ENCODE measurements around the gene TRIM71. TPM values are rescaled to one million over a fixed set of nuclear protein-coding genes. Genes with fewer than 3 reads are reported as not detected.
"Not testable (repeated sequence)": the region's sequence is repeated elsewhere in the genome, so short reads cannot be mapped to it uniquely, and the experiment has no call there.

Gene TRIM71
- total RNA-seq, 1 donor from 2014 or later = 0.07 TPM

DNA sequence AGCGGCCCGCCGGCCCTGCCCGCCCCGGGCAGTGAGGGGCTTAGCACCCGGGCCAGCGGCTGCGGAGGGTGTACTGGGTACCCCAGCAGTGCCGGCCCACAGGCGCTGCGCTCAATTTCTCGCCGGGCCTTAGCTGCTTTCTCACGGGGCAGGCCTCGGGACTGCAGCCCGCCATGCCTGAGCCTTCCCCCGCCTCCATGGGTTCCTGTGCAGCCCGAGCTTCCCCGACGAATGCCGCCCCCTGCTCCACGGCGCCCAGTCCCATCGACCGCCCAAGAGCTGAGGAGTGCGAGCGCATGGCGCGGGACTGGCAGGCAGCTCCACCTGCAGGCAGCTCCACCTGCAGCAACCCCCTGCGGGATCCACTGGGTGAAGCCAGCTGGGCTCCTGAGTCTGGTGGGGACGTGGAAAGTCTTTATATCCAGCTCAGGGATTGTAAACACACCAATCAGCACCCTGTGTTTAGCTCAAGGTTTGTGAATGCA is 85.1 kb downstream of the TRIM71 start:
- intact Hi-C loops (cut with micrococcal nuclease) = loop anchor here (10.0 kb wide), 1 partner anchor 168 kb away; no protein-coding TSS in a partner anchor
- not testable (repeated sequence) for H3K4me1 Mint-ChIP-seq

DNA sequence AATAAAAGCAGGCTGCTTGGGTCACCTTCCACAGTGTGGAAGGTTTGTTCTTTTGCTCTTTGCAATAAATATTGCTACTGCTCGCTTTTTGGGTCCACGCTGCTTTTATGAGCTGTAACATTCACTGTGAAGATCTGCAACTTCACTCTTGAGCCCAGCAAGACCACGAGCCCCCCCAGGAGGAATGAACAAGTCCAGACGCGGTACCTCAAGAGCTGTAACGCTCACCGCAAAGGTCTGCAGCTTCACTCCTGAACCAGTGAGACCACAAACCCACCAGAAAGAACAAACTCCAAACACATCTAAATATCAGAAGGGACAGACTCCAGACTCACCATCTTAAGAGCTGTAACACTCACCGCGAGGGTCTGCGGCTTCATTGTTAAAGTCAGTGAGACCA is 86.2 kb downstream of the TRIM71 start:
- Mint-ChIP-seq H3K36me3 (ENCODE audit: low read depth) (no peaks in the 10 kb centered on the region), H3K9me3 (no peaks in the 10 kb centered on the region), H3K27ac (no peak overlapping the region), H3K4me3 (no peak overlapping the region), H3K27me3 (peaks cover 19% of the 10 kb centered on the region), H3K4me1 (peaks cover 2% of the 10 kb centered on the region)
- intact Hi-C loops (cut with micrococcal nuclease) = loop anchor here (10.0 kb wide), 1 partner anchor 169 kb away; no protein-coding TSS in a partner anchor
- no peak for DNase-seq

More for the DNA sequence above, 85.1 kb downstream of the TRIM71 start:
- not testable (repeated sequence) for H3K27ac Mint-ChIP-seq; H3K36me3 Mint-ChIP-seq (ENCODE audit: low read depth); H3K9me3 Mint-ChIP-seq
- peak overlapping the region; percentile 77 for H3K4me3 Mint-ChIP-seq
- peaks cover 22% of the 10 kb centered on the region for H3K27me3 Mint-ChIP-seq
- DNase-seq = peak; percentile 79

DNA sequence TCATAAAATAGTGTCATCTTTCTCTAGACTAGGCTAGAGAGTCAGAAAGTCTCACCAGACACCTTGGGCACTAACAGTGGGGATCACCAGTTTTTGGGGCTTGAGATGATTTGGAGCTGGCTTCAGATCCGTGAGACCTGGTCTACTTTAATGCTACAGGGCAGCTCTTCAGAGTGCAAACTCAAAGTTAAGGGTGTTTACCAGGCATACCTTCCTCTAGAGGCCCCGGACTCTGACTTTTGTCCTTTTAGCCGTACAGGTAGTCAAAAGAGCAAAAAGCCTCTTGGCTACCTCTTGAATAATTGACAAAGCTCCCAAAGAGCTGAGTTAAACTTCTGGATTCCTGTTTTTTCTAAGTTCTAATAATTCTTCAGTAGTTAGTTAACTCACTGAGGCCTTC is 92.2 kb downstream of the TRIM71 start:
- no peak overlapping the region for H3K4me3 Mint-ChIP-seq
- H3K4me1 Mint-ChIP-seq = peaks cover 4% of the 10 kb centered on the region
- H3K27me3 Mint-ChIP-seq = no peaks in the 10 kb centered on the region
- peaks cover 5% of the 10 kb centered on the region for H3K9me3 Mint-ChIP-seq
- no peaks in the 10 kb centered on the region for H3K36me3 Mint-ChIP-seq (ENCODE audit: low read depth)
- no peak overlapping the region for H3K27ac Mint-ChIP-seq
- no peak for DNase-seq
- intact Hi-C loops (cut with micrococcal nuclease) = loop anchor here (10.0 kb wide), 1 partner anchor 175 kb away; no protein-coding TSS in a partner anchor

DNA sequence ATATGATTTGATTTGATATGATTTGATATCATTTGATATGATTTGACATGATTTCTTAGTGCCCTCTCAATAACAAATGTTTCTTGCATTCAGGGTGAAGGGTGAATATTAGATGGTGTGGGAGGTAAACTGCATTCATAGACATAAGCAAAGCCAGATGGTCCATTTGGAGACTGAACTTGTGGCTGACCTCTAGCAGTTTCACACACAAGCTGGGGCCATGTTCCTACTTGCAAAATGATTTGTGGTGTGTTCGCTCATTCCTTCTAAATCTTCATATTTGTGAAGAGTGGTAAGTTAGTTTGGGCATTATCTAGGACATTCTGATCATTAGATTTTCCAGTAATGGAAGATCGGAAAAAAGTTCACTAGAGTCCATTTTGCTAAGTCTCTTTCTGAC is 93.2 kb downstream of the TRIM71 start:
- Mint-ChIP-seq H3K4me1 (peaks cover 4% of the 10 kb centered on the region), H3K4me3 (no peak overlapping the region), H3K27me3 (no peaks in the 10 kb centered on the region), H3K27ac (no peak overlapping the region), H3K36me3 (ENCODE audit: low read depth) (no peaks in the 10 kb centered on the region), H3K9me3 (peaks cover 5% of the 10 kb centered on the region)
- intact Hi-C loops (cut with micrococcal nuclease) = no loop called here
- no peak for DNase-seq

DNA sequence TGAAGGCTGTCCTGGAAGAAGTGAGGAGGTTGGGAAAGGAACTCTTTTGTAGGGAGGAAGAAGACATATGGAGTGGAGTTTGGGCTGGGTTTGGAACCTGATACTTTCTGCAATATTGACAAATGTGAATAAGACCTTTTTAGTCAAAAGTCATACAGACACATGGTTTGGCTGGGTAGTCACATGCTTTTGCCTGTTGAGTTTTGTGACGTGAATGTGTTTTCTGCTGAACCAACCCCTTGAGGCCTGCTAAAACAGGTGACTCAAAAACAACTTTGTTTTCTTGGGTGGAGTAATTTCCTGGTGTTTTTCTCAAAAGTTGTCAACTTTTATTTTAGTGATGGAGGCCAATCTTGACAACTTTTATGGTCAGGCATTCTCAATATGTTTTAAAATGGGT is 94.2 kb downstream of the TRIM71 start:
- H3K36me3 Mint-ChIP-seq (ENCODE audit: low read depth) = peaks cover 2% of the 10 kb centered on the region

DNA sequence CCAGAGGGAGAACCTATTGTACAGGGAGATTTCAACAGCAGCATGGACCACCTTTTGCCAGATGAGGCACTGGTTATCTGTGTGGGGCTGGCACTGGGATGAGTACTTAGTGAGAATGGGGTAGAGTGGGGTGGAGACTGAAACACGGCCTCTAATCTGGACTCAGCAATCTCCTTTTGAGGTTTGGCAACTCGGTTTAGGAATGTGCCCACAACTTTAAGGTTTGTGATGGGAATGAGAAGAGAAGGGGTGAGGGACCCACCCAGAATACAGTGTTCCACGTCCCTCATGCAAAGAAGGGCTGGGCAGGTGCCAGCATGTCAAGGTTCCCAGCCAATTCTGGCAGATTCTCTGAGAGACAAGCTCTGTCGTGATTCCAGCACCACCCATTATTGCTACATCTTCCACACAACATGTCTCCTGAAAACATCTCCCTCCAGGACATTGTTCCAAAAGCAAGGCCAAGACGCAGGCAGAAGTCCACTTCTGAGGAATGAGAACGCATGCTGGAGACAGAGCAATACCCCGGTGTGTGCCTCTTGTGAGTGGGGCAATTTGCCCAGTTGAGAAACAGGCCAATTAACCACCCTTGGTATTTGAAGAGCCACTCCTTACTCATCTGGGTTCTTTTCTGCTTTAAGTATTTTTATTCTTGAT is 96.1 kb downstream of the TRIM71 start:
- intact Hi-C loops (cut with micrococcal nuclease) = no loop called here
- H3K27ac Mint-ChIP-seq = no peak overlapping the region
- peaks cover 4% of the 10 kb centered on the region for H3K36me3 Mint-ChIP-seq (ENCODE audit: low read depth)
- no peak for DNase-seq
- peaks cover 9% of the 10 kb centered on the region for H3K9me3 Mint-ChIP-seq
- H3K4me1 Mint-ChIP-seq = peaks cover 4% of the 10 kb centered on the region
- no peak overlapping the region for H3K4me3 Mint-ChIP-seq
- H3K27me3 Mint-ChIP-seq = no peaks in the 10 kb centered on the region

More for the DNA sequence above, 94.2 kb downstream of the TRIM71 start:
- Mint-ChIP-seq H3K4me1 (peaks cover 4% of the 10 kb centered on the region), H3K27me3 (no peaks in the 10 kb centered on the region), H3K4me3 (no peak overlapping the region), H3K9me3 (peaks cover 9% of the 10 kb centered on the region), H3K27ac (no peak overlapping the region)
- no peak for DNase-seq
- intact Hi-C loops (cut with micrococcal nuclease) = no loop called here

DNA sequence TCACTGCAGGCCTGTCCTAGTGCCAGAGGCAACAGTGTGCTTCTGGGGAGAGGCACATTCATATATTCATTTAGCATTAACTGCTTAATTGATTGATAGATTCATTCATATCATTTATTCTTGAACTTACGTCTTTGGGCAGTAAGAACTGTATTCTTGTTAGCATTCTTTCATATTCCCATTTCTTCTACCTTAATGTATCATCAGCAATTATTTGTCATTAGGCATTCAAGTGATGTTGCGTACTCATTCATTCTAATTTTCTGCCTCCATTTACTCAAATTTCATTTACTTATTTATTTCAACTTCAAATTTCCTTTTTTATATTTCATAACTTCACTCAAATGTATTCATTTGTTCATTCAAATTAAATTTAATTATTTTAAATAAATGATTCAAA is 102.1 kb downstream of the TRIM71 start:
- intact Hi-C loops (cut with micrococcal nuclease) = no loop called here
- H3K4me3 Mint-ChIP-seq = no peak overlapping the region
- peaks cover 4% of the 10 kb centered on the region for H3K36me3 Mint-ChIP-seq (ENCODE audit: low read depth)
- no peak for DNase-seq
- no peak overlapping the region for H3K27ac Mint-ChIP-seq
- no peaks in the 10 kb centered on the region for H3K4me1 Mint-ChIP-seq
- H3K27me3 Mint-ChIP-seq = peaks cover 3% of the 10 kb centered on the region
- peaks cover 4% of the 10 kb centered on the region for H3K9me3 Mint-ChIP-seq

DNA sequence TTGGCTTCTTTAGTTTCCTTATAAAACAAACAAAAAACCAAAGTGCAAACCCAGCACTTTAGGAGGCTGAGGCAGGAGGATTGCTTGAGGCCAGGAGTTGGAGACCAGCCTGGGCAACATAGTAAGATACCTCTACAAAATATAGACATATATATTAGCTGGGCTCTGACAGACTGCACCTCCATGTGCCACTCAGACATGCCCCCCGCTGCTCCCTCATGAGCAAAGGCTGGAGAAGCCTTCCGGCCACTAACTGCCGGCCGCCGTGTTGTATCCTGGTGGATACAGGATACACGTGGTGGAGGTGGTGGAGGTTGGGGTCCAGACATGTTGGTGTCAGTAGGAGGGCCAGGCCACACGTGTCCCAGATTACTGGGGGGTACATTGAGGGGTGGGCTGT is 104.3 kb downstream of the TRIM71 start:
- no peaks in the 10 kb centered on the region for H3K4me1 Mint-ChIP-seq
- no peak for DNase-seq
- H3K27ac Mint-ChIP-seq = no peak overlapping the region
- intact Hi-C loops (cut with micrococcal nuclease) = no loop called here
- peaks cover 1% of the 10 kb centered on the region for H3K36me3 Mint-ChIP-seq (ENCODE audit: low read depth)
- H3K4me3 Mint-ChIP-seq = no peak overlapping the region
- no peaks in the 10 kb centered on the region for H3K9me3 Mint-ChIP-seq
- peaks cover 12% of the 10 kb centered on the region for H3K27me3 Mint-ChIP-seq

DNA sequence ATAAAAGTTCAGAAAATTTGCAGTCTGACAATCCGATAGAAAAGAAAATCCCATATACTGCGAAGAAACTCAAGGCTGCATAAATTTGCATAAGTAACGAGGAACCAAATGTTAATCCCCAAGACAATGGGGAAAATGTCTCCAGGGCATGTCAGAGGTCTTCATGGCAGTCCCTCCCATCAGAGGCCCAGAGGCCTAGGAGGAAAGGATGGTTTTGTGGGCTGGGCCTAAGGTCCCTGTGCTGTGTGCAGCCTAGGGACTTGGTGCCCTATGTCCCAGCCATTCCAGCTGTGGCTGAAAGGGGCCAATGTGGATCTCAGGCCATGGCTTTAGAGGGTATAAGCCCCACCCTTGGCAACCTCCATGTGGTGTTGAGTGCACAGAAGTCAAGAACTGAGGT is 112.4 kb downstream of the TRIM71 start:
- Mint-ChIP-seq H3K36me3 (ENCODE audit: low read depth) (no peaks in the 10 kb centered on the region), H3K9me3 (no peaks in the 10 kb centered on the region), H3K27ac (no peak overlapping the region), H3K4me1 (no peaks in the 10 kb centered on the region), H3K27me3 (peaks cover 21% of the 10 kb centered on the region), H3K4me3 (no peak overlapping the region)
- DNase-seq = no peak
- intact Hi-C loops (cut with micrococcal nuclease) = no loop called here

DNA sequence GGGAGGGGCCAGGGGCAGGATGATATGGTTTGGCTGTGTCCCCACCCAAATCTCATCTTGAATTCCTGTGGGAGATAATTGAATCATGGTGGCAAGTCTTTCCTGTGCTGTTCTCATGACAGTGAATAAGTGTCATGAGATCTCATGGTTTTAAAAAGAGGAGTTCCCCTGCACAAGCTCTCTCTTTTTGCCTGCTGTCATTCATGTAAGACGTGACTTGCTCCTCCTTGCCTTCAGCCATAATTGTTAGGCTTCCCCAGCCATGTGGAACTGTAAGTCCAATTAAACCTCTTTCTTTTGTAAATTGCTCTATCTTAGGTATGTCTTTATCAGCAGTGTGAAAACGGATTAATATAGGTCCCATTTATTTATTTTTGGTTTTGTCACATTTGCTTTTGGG is 113.5 kb downstream of the TRIM71 start:
- intact Hi-C loops (cut with micrococcal nuclease) = not testable (repeated sequence)

DNA sequence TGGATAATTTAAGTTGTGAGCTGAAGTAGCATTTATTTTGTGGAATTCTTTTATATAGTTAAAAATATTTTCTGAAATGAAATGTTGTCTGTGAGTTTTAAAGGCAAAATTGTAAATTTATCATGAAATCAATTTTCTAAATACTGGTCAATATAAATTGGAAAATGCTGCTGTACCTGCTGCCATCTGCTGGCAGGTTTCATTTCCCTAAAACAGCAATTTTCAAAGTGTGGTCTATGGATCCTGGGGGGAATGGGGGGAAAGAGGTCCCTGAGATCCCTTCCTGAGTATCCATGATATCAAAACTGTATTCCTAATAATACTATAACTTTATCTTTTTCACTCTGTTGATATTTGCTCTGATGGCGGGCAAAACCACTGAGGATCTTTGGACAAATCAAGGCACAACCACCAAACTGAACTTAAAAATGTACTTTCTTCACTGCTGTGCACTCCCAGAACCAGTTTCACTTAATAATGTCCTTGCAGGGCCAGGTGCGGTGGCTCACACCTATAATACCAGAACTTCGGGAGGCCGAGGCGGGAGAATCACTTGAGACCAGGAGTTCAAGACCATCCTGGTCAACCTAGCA is 116.4 kb downstream of the TRIM71 start:
- H3K27ac Mint-ChIP-seq = no peak overlapping the region
- H3K4me3 Mint-ChIP-seq = no peak overlapping the region
- peaks cover 11% of the 10 kb centered on the region for H3K27me3 Mint-ChIP-seq
- DNase-seq = peak; percentile 71
- intact Hi-C loops (cut with micrococcal nuclease) = loop anchor here (1.0 kb wide), 2 partner anchors 201 to 424 kb away; no protein-coding TSS in a partner anchor
- H3K36me3 Mint-ChIP-seq (ENCODE audit: low read depth) = no peaks in the 10 kb centered on the region
- H3K9me3 Mint-ChIP-seq = no peaks in the 10 kb centered on the region
- no peaks in the 10 kb centered on the region for H3K4me1 Mint-ChIP-seq

More for the DNA sequence above, 113.5 kb downstream of the TRIM71 start:
- H3K27ac Mint-ChIP-seq; H3K36me3 Mint-ChIP-seq (ENCODE audit: low read depth); H3K9me3 Mint-ChIP-seq; H3K4me1 Mint-ChIP-seq; H3K4me3 Mint-ChIP-seq; DNase-seq: not testable (repeated sequence)
- peaks cover 18% of the 10 kb centered on the region for H3K27me3 Mint-ChIP-seq

DNA sequence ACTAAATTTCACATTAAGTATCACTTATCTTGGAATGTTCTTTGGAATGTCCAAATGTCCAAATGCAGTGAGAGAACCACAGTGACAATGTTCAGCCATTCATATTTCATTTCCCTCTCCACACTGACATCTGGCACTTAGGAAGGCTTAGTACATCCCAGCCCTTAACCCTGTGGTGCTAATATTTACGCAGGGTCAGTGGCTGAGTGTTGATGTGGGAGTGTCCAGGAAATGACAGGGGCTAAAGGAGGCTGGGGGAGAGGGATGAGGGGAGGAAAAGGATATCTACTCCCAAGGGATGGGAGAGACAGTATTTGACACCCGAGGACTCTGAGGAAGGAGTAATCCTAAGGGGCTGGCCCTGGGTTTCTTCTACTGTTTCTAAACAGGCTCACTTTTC is 119.5 kb downstream of the TRIM71 start:
- Mint-ChIP-seq H3K4me3 (no peak overlapping the region), H3K27ac (no peak overlapping the region), H3K9me3 (no peaks in the 10 kb centered on the region), H3K4me1 (no peaks in the 10 kb centered on the region), H3K36me3 (ENCODE audit: low read depth) (no peaks in the 10 kb centered on the region), H3K27me3 (peaks cover 7% of the 10 kb centered on the region)
- no peak for DNase-seq
- intact Hi-C loops (cut with micrococcal nuclease) = no loop called here

DNA sequence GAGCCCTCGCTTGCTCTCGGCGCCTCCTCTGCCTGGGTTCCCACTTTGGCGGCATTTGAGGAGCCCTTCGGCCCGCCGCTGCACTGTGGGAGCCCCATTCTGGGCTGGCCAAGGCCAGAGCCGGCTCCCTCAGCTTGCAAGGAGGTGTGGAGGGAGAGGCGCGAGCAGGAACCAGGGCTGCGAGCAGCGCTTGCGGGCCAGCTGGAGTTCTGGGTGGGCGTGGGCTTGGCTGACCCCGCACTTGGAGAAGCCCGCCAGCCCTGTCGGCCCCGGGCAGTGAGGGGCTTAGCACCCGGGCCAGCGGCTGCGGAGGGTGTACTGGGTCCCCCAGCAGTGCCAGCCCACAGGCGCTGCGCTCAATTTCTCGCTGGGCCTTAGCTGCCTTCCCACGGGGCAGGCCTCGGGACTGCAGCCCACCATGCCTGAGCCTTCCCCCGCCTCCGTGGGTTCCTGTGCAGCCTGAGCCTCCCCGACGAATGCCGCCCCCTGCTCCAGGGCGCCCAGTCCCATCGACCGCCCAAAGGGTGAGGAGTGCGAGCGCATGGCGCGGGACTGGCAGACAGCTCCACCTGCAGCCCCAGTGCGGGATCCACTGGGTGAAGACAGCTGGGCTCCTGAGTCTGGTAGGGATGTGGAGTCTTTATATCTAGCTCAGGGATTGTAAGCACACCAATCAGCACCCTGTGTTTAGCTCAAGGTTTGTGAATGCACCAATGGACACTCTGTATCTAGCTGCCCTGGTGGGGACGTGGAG is 121.9 kb downstream of the TRIM71 start:
- H3K4me3 Mint-ChIP-seq = not testable (repeated sequence)

DNA sequence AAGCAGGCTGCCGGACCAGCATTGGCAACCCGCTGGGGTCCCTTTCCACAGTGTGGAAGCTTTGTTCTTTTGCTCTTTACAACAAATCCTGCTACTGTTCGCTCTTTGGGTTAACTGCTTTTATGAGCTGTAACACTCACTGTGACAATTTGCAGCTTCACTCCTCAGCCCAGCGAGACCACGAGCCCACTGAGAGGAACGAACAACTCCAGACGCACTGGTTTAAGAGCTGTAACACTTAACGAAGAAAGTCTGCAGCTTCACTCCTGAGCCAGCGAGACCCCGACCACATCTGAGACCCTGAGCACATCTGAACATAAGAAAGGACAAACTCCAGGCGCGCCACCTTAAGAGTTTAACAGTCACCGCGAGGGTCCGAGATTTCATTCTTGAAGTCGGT is 122.9 kb downstream of the TRIM71 start:
- Mint-ChIP-seq H3K27me3 (peaks cover 6% of the 10 kb centered on the region), H3K4me3 (no peak overlapping the region), H3K36me3 (ENCODE audit: low read depth) (no peaks in the 10 kb centered on the region), H3K9me3 (no peaks in the 10 kb centered on the region), H3K4me1 (no peaks in the 10 kb centered on the region), H3K27ac (no peak overlapping the region)
- intact Hi-C loops (cut with micrococcal nuclease) = no loop called here
- no peak for DNase-seq

More for the DNA sequence above, 121.9 kb downstream of the TRIM71 start:
- H3K27ac Mint-ChIP-seq; intact Hi-C loops (cut with micrococcal nuclease); H3K36me3 Mint-ChIP-seq (ENCODE audit: low read depth); H3K4me1 Mint-ChIP-seq; H3K9me3 Mint-ChIP-seq; H3K27me3 Mint-ChIP-seq; DNase-seq: not testable (repeated sequence)
